Activated CD4-positive, alpha-beta T cell treated with anti-CD3 and anti-CD28 coated beads, Interleukin-2, amount 10 ng/mL, durations not matched to agents 7 days and 5 days (primary cell): ENCODE data around the gene MAPK4. TPM values are rescaled to one million over a fixed set of nuclear protein-coding genes. Genes with fewer than 3 reads are reported as not detected.
"Not testable (repeated sequence)": the region's sequence is repeated elsewhere in the genome, so short reads cannot be mapped to it uniquely, and the experiment has no call there.

ENCODE experiments used
- CTCF ChIA-PET: fragments of 350-600 bp; sonication (Branson Sonifier 250); formaldehyde crosslinking; loops from one replicate; lab custom pipeline; 2021; ENCODE audit warnings: antibody characterized with exemption; lab: Charles Lee
- POLR2A ChIA-PET: fragments of 350-600 bp; sonication (Branson Sonifier 250); formaldehyde crosslinking; loops from one replicate; lab custom pipeline; 2021; ENCODE audit warnings: antibody characterized with exemption; lab: Charles Lee
- DNase-seq: peaks from one replicate; pipeline ENCODE4 v3.0.0-alpha.2; 2020
- H3K27ac Mint-ChIP-seq: one replicate; pipeline ENCODE4 v1.8.0; 2021; ENCODE audit warnings: mild to moderate bottlenecking, moderate library complexity, mixed read lengths
- H3K27me3 Mint-ChIP-seq: one replicate; pipeline ENCODE4 v1.8.0; 2021; ENCODE audit warnings: mixed read lengths
- H3K36me3 Mint-ChIP-seq: one replicate; pipeline ENCODE4 v1.8.0; 2021; ENCODE audit warnings: low read depth, mixed read lengths
- H3K4me1 Mint-ChIP-seq: one replicate; pipeline ENCODE4 v1.8.0; 2021; ENCODE audit warnings: mixed read lengths
- H3K4me3 Mint-ChIP-seq: one replicate; pipeline ENCODE4 v1.8.0; 2021; ENCODE audit warnings: mild to moderate bottlenecking, moderate library complexity, mixed read lengths
- H3K9me3 Mint-ChIP-seq: one replicate; pipeline ENCODE4 v1.8.0; 2021; ENCODE audit warnings: mixed read lengths
- total RNA-seq, 2 experiments: library from RNA; stranded (reverse); gene quantifications; one replicate each; pipeline ENCODE4 v1.2.3, GENCODE V29; 2021

The MAPK4 gene
- total RNA-seq, 2 experiments from 2014 or later = not detected

DNA sequence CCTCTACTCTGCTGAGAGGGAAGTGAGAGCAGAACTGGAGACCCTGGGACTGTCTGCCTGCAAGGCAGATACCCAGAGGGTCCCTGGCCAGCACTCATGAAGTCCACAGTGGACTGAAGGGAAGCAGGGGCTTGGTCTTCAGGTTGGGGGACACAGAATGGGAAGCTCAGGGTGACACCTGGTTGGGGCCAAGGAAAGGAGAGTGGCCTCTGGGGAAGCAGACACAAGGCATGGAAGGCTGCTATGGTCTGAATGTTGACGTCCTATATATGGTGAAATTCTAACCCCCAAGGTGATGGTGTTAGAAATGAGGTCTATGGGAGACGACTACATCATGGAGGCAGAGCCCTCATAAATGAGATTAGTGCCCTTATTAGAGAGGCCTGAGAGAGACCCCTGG lies 190.7 kb downstream of the MAPK4 start:
- peaks cover 7% of the 10 kb centered on the region for H3K27me3 Mint-ChIP-seq
- no peak for DNase-seq
- no peak overlapping the region for H3K27ac Mint-ChIP-seq
- H3K4me3 Mint-ChIP-seq = no peak overlapping the region
- no peaks in the 10 kb centered on the region for H3K36me3 Mint-ChIP-seq
- no peaks in the 10 kb centered on the region for H3K4me1 Mint-ChIP-seq
- ChIA-PET POLR2A (no interaction called here), CTCF (no interaction called here)
- H3K9me3 Mint-ChIP-seq = no peaks in the 10 kb centered on the region

DNA sequence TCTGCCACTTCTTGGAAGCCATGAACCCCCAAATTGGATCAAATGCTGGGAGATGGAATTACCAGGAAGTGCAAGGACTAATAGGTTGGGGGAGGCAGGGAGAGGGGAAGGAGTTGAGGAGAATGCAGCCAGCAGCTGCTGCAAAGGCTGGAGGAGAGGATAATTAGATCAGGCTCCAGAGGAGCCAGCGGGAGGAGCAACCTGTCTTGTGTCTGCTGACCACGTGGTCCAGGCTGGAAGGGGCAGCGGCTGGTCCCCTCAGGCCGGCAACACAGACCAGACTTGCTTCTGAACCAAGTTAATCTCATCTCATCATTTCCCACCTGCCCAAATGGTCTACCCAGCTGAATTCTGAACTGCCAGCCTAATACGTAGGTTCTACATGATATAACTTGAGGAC lies 191.6 kb downstream of the MAPK4 start:
- Mint-ChIP-seq H3K4me1 (no peaks in the 10 kb centered on the region), H3K27ac (no peak overlapping the region), H3K4me3 (no peak overlapping the region), H3K9me3 (no peaks in the 10 kb centered on the region), H3K36me3 (no peaks in the 10 kb centered on the region), H3K27me3 (peaks cover 12% of the 10 kb centered on the region)
- POLR2A ChIA-PET = no interaction called here
- CTCF ChIA-PET = no interaction called here
- no peak for DNase-seq

DNA sequence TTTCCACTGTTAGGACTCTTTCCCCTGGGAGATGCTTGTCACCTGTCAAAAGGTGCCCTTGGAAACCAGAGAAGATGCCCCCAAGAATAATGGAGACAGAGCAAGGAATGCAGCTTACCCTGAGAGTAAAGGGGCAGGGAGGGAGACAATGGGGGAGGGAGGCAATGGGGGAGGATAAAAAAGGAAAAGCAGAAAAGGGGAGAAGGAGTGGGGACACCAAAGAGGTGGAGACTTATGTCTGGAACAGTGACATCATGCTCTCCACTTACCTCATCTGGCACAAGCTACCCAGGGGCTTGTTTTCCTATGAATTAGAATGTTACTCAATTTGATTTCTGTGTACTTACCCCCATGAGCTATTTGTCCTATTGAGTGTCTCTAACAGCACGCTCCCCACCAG lies 192.1 kb downstream of the MAPK4 start:
- H3K4me3 Mint-ChIP-seq = no peak overlapping the region
- no peak overlapping the region for H3K27ac Mint-ChIP-seq
- DNase-seq = no peak
- ChIA-PET CTCF (no interaction called here), POLR2A (no interaction called here)
- no peaks in the 10 kb centered on the region for H3K4me1 Mint-ChIP-seq
- H3K9me3 Mint-ChIP-seq = no peaks in the 10 kb centered on the region
- peaks cover 13% of the 10 kb centered on the region for H3K27me3 Mint-ChIP-seq
- H3K36me3 Mint-ChIP-seq = no peaks in the 10 kb centered on the region

DNA sequence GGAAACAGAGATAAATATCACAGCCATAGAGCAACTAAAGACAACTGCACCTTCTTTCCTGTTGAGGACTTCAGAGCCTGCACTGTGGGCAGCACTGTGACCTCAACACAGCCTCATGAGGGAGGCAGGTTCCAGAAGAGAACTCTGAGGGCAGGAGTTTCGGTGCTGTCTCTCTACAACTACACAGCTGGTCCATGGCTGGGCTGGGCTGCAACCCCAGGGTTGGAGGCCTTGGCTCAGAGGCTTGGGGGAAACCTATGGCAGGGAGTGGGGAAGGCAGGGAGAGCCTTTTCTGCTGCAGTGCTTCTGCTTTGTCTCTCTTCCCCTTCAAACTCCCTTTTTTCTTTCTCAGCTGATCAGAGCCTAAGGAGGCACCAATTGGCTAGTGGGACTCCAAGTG lies 193.4 kb downstream of the MAPK4 start:
- Mint-ChIP-seq H3K27me3 (peaks cover 13% of the 10 kb centered on the region), H3K36me3 (no peaks in the 10 kb centered on the region), H3K27ac (no peak overlapping the region), H3K9me3 (no peaks in the 10 kb centered on the region), H3K4me3 (no peak overlapping the region), H3K4me1 (no peaks in the 10 kb centered on the region)
- CTCF ChIA-PET = interaction anchor here (0.7 to 1.7 kb wide), 2 partner anchors 10 to 331 kb away, joined by 3 to 4 read pairs; no protein-coding TSS in a partner anchor
- no peak for DNase-seq
- POLR2A ChIA-PET = no interaction called here

DNA sequence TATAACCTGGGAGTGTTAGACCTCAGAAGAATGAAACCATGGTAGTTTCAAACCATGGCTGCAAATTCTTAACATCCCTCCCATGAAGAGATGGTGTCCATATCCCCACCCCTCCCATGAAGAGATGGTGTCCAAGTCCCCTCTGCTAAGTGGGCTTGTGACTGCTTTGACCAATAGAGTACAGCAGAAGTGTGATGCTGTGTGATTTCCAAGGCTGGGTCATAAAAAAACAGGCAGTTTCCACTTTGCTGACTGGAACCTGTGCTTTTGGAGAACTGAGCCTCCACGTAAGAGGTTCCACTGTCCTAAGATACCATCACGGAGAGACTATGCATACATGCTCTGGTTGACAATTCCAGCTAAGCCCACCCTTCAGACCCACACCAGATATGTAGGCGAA lies 194.4 kb downstream of the MAPK4 start:
- POLR2A ChIA-PET = no interaction called here
- no peak overlapping the region for H3K27ac Mint-ChIP-seq
- H3K4me1 Mint-ChIP-seq = no peaks in the 10 kb centered on the region
- H3K36me3 Mint-ChIP-seq = no peaks in the 10 kb centered on the region
- H3K9me3 Mint-ChIP-seq = no peaks in the 10 kb centered on the region
- peaks cover 17% of the 10 kb centered on the region for H3K27me3 Mint-ChIP-seq
- CTCF ChIA-PET = interaction anchor here (1.7 kb wide), 1 partner anchor 9 kb away, joined by 4 read pairs; no protein-coding TSS in a partner anchor
- H3K4me3 Mint-ChIP-seq = no peak overlapping the region
- DNase-seq = no peak

DNA sequence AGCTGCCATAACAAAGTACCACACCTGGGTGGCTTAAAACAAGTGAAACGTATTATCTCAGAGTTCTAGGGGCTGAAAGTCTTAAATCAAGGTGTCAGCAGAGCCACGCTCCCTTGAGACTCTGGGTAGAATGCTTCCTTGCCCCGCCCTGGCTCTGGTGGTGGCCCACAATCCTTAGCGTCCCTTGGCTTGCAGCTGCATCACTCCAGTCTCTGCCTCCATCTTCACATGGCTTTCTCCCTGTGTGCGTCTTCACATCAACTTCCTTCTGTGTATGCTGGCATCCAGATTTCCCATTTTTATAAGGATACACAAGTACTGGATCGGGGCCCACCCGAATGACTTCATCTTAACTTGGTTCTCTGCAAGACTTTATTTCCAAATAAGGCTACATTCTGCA lies 197.5 kb downstream of the MAPK4 start:
- Mint-ChIP-seq H3K36me3 (no peaks in the 10 kb centered on the region), H3K4me1 (no peaks in the 10 kb centered on the region), H3K27ac (no peak overlapping the region), H3K4me3 (no peak overlapping the region), H3K9me3 (no peaks in the 10 kb centered on the region), H3K27me3 (peaks cover 14% of the 10 kb centered on the region)
- CTCF ChIA-PET = no interaction called here
- POLR2A ChIA-PET = no interaction called here
- DNase-seq = no peak

DNA sequence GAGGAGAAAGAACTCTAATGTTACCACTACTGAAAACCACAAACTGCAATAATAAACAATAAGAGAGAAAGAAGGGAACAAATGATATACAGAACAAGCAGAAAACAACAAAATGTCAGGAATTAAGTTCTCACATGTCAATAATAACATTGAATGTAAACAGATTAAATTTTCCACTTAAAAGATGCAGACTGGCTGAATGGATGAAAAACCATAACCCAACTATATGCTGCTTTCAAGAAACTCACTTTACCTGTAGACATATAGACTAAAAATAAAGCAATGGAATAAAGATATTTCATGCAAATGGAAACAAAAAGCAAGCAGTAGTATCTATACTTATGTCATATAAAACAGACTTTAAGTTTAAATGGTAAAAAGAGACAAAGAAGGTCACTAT lies 209.6 kb downstream of the MAPK4 start:
- Mint-ChIP-seq H3K9me3 (peaks cover 29% of the 10 kb centered on the region), H3K4me3 (no peak overlapping the region), H3K36me3 (no peaks in the 10 kb centered on the region), H3K27ac (no peak overlapping the region), H3K4me1 (no peaks in the 10 kb centered on the region), H3K27me3 (peaks cover 16% of the 10 kb centered on the region)
- ChIA-PET CTCF (no interaction called here), POLR2A (no interaction called here)
- no peak for DNase-seq

DNA sequence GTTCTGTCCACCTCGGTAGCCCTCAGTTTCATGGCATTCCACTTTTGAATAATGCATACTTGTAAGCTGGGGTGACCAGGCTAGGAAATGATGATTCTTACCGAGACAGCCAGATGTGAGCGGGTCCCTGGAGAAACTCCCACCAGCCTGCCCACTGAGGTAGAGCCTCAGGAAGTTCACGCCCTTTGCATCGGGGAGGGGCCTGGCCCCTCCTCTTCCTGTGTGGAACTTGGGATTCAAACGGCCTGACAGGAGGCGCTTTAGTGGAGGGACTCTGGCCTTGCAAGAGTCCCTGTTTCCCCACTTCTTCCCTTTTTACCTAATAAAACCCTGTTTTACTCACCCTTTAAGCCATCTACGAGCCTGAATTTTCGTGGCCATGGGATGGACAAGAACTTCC lies 215.3 kb downstream of the MAPK4 start:
- POLR2A ChIA-PET = no interaction called here
- CTCF ChIA-PET = no interaction called here
- Mint-ChIP-seq H3K36me3 (no peaks in the 10 kb centered on the region), H3K4me3 (no peak overlapping the region), H3K4me1 (no peaks in the 10 kb centered on the region), H3K9me3 (peaks cover 3% of the 10 kb centered on the region), H3K27ac (no peak overlapping the region), H3K27me3 (peaks cover 28% of the 10 kb centered on the region)
- no peak for DNase-seq

DNA sequence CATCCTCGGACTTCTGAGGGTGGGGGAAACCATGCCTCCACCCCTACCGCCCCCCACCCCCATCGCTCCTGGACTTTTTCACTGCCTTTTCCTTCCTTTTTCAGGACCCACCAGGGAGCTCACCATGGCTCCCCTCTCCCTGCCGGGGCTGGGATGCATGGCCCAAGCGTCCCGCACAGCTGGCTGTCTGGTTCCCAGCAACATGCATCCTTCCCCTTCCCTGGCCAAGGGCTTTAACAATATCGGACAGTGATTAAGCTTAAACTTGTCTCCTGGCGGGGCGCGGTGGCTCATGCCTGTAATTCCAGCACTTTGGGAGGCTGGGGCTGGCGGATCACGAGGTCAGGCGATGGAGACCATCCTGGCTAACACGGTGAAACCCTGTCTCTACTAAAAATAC lies 215.8 kb downstream of the MAPK4 start:
- Mint-ChIP-seq H3K27ac (no peak overlapping the region), H3K4me3 (no peak overlapping the region), H3K36me3 (no peaks in the 10 kb centered on the region), H3K9me3 (no peaks in the 10 kb centered on the region), H3K27me3 (peaks cover 31% of the 10 kb centered on the region), H3K4me1 (no peaks in the 10 kb centered on the region)
- DNase-seq = no peak
- CTCF ChIA-PET = no interaction called here
- POLR2A ChIA-PET = no interaction called here

DNA sequence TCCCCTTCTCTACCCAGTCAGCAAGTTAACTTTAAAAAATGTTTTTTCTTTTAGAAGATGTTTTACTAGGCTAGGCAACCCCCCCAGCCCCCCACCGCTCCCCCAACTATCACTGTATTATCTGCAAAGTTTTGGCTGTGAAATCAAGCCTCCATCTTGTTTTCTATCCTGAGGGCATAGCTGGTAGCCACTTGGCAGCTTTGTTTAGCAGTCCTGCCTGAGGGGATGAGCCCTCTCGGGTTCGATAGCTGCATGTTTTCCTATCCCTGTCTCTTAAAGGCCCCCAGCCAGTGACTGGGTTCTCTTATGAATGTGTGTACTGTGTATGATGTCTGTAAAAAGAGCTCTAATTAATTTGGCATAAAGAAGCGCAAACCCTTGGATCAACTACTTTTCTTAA lies 216.5 kb downstream of the MAPK4 start:
- Mint-ChIP-seq H3K27me3 (peaks cover 33% of the 10 kb centered on the region), H3K4me3 (no peak overlapping the region), H3K36me3 (no peaks in the 10 kb centered on the region), H3K4me1 (no peaks in the 10 kb centered on the region), H3K9me3 (no peaks in the 10 kb centered on the region), H3K27ac (no peak overlapping the region)
- CTCF ChIA-PET = no interaction called here
- DNase-seq = no peak
- POLR2A ChIA-PET = no interaction called here

DNA sequence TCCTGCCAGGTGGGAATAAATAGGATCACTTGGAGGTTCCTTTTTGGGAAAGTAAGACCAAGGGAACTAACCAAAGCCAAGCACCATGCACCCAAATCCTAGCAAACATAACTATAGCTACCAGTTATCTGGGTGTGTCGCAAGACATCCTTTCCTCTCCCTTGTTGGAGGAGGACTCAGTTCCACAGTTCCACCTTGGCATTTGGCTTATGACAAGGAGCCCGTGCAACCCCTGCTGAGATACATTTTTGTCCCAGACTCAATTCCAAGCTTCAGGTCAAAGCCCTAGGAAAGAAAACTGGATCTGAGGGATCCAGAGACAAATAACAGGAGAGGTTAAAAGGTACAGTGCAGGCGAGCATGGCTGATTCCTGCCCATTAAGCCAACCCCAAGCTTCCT lies 219.1 kb downstream of the MAPK4 start:
- POLR2A ChIA-PET, H3K36me3 Mint-ChIP-seq, H3K4me3 Mint-ChIP-seq, H3K9me3 Mint-ChIP-seq, H3K4me1 Mint-ChIP-seq, H3K27ac Mint-ChIP-seq, DNase-seq: not testable (repeated sequence)
- CTCF ChIA-PET = interaction anchor here (1.2 kb wide), 1 partner anchor 9 kb away, joined by 4 read pairs; no protein-coding TSS in a partner anchor
- peaks cover 27% of the 10 kb centered on the region for H3K27me3 Mint-ChIP-seq

Other genes starting within 250 kb of the MAPK4 start
- gene SKA1, start 185.0 kb upstream of the MAPK4 start, total RNA-seq = 10 to 100 TPM; 44.1 to 51.4 TPM